ENCODE data around the gene RND3.

Gene RND3

DNA sequence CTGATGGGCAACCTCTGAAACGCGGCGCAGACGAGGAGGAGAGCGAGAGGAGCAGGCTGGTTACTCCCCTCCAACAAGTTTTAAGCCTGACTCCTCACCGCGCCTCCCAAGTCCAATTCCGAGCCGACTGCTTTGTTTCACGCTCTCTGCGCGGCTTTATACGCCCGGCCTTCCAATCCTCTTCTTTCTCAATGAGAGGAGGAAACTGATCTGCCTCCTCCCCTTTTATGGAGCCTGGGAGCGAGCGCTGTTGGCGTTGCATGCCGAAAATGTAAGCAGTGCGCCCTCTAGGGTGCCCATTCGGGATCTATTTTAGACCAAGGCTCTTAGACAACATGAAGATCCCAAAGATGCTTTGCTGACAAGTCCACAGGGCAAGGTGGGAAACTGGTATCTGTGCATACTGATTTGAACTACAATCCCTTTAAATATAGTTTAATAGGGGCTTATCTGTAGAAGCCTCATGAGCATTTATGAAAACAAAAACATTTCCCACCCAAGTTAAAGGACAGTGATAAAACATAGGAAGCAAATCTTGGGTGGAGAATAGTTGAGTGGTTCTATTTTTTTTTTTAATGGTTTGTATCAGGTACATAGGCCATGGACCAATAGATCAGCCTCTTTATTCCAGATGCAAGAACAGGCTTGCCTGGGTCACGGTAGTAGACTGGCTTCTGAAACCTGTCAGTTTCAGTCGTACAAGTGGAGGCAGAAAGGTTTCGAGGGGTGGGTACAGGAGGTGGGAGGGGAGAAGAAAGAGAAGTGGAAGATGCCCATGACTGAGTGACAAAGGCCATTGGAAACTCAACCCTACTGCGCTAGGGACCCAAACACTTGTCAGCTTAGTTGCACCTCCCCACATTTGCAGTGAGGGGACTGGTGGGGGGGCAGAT lies at the start of gene RND3:
RND3 (minus strand) TSS at position 131 of the 893 bp plus-strand sequence. CDS start 250 bp downstream, outside the sequence.
- no peak for DNase-seq (ENCODE audit: low read depth)

GRCh38 chr2:150535176-150535575 lies 47.7 kb upstream of the RND3 start:
- no peak for DNase-seq (ENCODE audit: low read depth)

- no peak for DNase-seq (ENCODE audit: low read depth)
Measured at GRCh38 chr2:150532879-150533278, 45.4 kb upstream of the RND3 start.

- DNase-seq (ENCODE audit: low read depth), result no peak
Measured at GRCh38 chr2:150532020-150532419, 44.6 kb upstream of the RND3 start.

- no peak for DNase-seq (ENCODE audit: low read depth)
Measured at GRCh38 chr2:150531591-150531990, 44.1 kb upstream of the RND3 start.

DNA sequence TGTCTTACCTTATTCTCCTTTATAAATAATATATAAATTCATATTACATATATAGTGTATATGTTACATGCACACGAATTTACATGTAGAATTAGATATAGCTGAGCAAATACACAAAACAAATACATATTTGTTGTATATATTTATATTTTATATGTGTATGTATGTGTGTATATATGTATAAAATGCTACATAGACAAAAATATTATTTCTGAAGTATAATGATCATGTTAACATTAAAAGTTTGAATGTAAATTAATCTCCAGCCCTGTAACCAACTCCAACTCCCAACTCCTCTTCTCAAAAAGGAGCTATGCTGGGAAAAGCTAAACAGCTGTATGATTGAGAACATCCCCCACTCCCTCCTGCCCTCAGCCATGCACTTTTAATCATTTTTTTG lies 42.7 kb upstream of the RND3 start:
- no peak for DNase-seq (ENCODE audit: low read depth)

DNA sequence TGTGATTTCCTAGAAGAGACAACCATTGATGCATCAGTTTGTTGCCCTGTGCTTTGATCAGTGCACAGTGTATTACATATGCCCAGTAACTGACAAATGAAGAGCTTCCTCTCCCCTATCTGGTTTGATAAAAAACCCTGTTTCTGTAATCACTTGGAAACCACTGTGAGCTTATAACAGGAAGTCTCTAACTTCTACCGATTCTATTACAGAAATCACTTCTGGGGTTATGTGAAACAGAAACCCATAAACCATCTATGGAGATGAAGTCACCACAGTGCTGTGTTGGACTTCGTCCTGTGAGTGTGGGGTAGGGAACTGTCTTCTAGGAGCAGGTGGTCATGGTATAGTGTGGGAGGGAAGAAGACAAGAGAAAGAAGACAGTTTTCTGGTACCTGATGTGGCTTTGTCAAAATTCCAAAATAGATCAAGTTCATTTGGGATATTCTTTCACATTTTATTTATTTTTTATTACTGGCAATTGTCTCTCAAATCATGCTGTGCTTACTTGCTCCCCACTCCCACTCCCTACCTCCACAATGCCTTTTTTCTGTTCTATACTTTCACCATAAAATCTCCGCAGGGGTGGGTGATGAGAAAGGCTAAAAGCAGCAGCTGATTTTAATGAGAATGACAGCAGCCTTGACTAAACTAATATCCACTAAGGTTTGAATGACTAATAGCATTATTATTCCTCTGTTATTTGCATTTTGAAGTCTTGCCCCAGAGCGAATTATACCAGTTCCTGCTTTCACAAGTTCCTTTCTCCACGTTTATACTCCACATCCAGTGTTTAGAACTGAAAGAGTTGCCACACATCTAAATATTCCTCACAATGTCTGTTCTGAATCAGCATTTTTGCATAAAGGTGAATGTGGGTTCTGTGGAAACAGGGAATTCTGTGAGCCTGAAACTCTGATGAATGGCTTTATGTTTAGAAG lies 41.7 kb upstream of the RND3 start:
- DNase-seq (ENCODE audit: low read depth), result no peak

DNA sequence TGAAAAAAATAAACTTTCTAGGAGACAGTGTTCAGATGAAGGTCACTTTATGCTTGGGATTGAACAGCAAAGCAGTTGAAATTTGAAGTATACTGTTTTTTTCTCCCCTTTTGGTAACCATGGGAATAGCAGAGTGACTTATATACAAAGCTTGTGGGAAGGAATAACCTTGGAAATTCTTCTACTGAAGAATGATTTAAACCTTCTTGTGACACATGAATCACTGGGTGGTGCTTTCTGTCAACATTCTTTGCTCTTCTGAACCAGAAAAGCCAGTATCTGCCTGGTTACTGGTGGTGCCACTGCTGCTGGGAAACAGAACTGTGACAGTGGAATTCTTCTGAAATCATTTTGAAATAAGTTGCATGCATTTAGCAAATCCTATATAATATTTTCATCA lies 39.4 kb upstream of the RND3 start:
- no peak for DNase-seq (ENCODE audit: low read depth)

DNA sequence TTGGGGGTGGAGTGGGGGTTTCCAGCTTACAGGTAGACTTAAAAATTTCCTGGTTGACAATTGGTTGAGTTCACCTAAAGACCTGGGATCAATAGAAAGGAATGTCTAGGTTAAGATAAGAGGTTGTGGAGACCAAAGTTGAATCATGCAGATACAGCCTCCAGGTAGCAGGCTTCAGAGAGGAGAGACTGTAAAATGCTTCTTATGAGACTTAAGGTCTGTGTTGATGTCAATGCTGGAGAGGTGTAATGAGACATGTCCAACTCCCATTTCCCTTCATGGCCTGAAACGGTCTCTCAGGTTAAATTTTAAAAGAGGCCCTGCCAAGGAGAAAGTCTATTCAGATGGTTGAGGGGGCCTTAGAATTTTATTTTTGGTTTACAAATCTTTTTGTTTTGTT lies 38.5 kb upstream of the RND3 start:
- no peak for DNase-seq (ENCODE audit: low read depth)

- no peak for DNase-seq (ENCODE audit: low read depth)
Measured at GRCh38 chr2:150522269-150522668, 34.8 kb upstream of the RND3 start.

DNA sequence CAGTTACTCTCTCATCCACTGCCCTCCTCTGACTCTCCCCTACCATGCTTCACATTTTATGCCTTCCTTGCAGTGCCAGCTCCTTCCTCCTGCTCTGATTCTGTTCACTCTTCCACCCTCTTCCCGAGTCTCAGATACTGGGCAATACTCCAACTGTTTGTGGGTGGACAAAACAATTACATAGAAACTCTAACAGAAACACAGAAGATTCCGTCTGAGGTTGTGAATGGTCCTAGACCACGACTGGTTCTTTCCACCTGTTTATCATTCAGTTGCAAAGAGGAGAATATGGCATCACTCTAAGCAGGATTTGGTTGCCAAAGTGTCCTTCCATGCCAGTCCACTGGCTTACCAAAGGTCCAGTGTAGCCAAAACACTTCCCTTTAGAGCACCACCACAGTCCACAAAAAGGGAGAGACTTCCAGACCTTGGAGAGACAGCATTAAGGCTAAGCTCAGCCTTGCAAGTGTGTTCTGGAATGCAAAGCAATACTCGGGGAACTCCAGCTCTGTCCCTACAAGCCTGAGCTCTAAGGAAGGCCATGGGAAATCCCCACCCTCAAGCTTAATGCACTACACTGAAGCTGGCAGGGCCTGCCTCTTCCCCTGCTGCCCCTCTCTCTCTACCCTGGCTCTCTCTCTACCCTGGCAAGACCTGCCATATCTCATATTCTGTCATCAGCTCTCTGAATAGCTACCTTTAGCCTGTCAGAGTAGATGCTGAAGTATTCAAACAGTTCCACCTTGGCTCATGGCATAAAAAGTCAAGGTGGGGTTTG lies 33.6 kb upstream of the RND3 start:
- DNase-seq (ENCODE audit: low read depth), result no peak

- no peak for DNase-seq (ENCODE audit: low read depth)
Measured at GRCh38 chr2:150520033-150520432, 32.6 kb upstream of the RND3 start.

- DNase-seq (ENCODE audit: low read depth), result no peak
Measured at GRCh38 chr2:150517951-150518680, 30.6 kb upstream of the RND3 start.

- DNase-seq (ENCODE audit: low read depth), result no peak
Measured at GRCh38 chr2:150513647-150514046, 26.2 kb upstream of the RND3 start.

DNA sequence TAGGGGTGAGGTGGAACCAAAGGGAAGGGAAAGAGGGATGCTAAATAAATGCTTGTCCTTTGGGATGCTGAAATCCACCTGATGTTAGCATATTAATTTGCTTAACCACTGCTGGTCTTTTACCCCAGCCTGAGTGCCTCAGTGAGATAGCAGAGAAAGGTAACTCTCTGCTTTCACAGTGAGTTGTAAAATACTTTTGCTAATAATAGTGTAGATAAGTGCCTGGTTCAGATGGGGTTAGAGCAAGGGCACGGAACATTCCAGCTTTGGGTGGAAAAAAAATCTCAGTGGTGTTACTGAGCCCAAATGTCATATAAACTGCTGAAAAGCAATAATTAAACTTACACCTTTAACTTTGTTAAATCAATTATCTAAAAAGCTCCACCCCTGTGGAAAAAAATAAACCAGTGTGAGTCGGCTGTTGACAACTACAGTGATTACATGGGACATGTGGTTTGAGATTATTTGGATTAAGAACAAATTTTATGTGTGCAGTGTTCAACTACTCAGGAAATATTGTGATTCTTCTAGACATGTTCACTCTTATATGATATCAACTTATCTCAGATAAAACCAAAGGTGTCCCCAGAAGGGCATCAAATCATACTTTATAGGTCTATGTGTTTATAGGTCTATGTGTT lies 21.1 kb upstream of the RND3 start:
- DNase-seq (ENCODE audit: low read depth), result no peak

- no peak for DNase-seq (ENCODE audit: low read depth)
Measured at GRCh38 chr2:150507071-150507470, 19.6 kb upstream of the RND3 start.

GRCh38 chr2:150505178-150505577 lies 17.7 kb upstream of the RND3 start:
- DNase-seq (ENCODE audit: low read depth), result no peak

DNA sequence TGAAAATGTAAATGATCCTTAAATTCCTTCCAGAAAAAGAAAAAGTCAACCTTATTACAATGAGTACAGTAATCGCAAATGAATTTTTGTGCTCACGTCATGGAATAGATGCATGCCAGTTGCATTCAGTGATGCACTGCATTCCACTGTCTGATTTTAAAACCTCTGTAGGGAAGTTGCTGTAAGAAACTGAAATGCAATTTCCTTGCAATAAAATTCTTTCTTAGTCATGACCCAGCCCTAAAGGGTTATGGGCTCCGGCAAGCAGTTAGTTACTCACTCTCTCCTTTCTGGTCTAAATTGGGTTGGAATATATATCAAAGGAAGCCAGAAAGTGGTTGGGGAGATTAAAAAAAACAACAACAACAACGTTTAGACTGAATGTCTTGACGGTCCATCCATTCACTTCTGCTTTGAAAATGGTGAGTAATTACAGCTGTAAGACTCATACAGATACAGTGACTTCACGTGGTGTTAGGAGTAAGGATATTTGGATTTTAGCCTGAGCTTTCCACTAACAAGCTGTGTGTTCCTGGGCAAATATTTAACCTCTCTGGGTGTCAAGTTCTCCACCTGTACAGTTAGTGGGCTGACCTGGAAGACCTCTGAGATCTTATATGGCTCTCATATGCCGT lies 8.6 kb upstream of the RND3 start:
- no peak for DNase-seq (ENCODE audit: low read depth)

- no peak for DNase-seq (ENCODE audit: low read depth)
Measured at GRCh38 chr2:150495001-150495400, 7.5 kb upstream of the RND3 start.

GRCh38 chr2:150494234-150494945 lies 6.9 kb upstream of the RND3 start:
- no peak for DNase-seq (ENCODE audit: low read depth)

All from stimulated activated CD4-positive, alpha-beta T cell treated with anti-CD3 and anti-CD28 coated beads, Interleukin-2, amount 100 ng/mL, for 4 hours (primary cell).